B cell (primary cell): ENCODE measurements around the gene KRTAP3-1.

Source experiments
- CTCF ChIP-seq: fragments of 200-600 bp; IDR thresholded peaks from one replicate; pipeline ENCODE4 v1.8.0; 2022; ENCODE audit warnings: antibody characterized with exemption, mild to moderate bottlenecking
- EZH2 ChIP-seq: IDR thresholded peaks from 2 replicates; pipeline ENCODE4 v1.6.1; 2012; ENCODE audit warnings: borderline replicate concordance, low read depth, mild to moderate bottlenecking, moderate library complexity, low read length; ENCODE audit not compliant: insufficient read depth, poor library complexity, severe bottlenecking

DNA sequence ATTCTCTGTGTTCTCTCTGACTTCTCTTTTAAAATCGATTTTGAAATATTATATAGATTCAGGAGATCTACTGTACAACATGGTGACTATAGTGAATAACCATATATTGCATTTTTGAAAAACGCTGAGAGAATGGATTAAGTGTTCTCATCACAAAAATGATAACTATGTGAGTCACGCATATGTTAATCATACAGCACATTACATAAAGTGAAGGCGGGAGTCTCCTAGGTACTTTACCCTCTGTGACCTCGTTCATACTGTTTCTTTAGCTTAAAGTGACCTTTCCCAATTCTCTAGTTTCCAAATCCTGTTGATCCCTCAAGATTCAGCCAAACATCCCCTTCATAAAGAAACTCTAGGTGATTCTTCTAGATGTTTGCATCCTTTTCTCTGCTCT, 6.1 kb downstream of the KRTAP3-1 start:
- TF ChIP-seq CTCF (no peak), EZH2 (no peak)
